Activated T-cell treated with anti-CD3 and anti-CD28 coated beads, Interleukin-2, amount 50 U/mL, for 72 hours (primary cell): Measurements from ENCODE around the gene SIAH2. TPM values are rescaled to one million over a fixed set of nuclear protein-coding genes. Genes with fewer than 3 reads are reported as not detected.

Experiments used
- ATAC-seq, 2 donors: fragments of 150-1000 bp; cut with Tn5 transposase; replicated peaks in 1 of 2; 2 replicates each; pipeline ENCODE4 v1.10.0; 2021; ENCODE audit warnings: moderate library complexity in 2 of 2, mild to moderate bottlenecking in 1 of 2
- DNase-seq, 2 donors: peaks; one replicate each; pipeline ENCODE4 v3.0.0; 2021 to 2022; ENCODE audit warnings: mixed read lengths in 1 of 2
- H3K27ac Mint-ChIP-seq: one replicate; pipeline ENCODE4 v1.8.0; 2022; ENCODE audit warnings: mild to moderate bottlenecking, moderate library complexity, mixed read lengths
- H3K27me3 Mint-ChIP-seq: one replicate; pipeline ENCODE4 v1.8.0; 2022; ENCODE audit warnings: low read depth, mixed read lengths
- H3K36me3 Mint-ChIP-seq, 2 donors: one replicate each; pipeline ENCODE4 v1.8.0; 2022; ENCODE audit warnings: mixed read lengths in 2 of 2, mild to moderate bottlenecking in 1 of 2; ENCODE audit not compliant: insufficient read depth in 2 of 2
- H3K4me1 Mint-ChIP-seq: one replicate; pipeline ENCODE4 v1.8.0; 2022; ENCODE audit warnings: low read depth, mixed read lengths
- H3K4me3 Mint-ChIP-seq, 2 donors: one replicate each; pipeline ENCODE4 v1.8.0; 2022; ENCODE audit warnings: mild to moderate bottlenecking in 2 of 2, mixed read lengths in 2 of 2, moderate library complexity in 2 of 2
- H3K9me3 Mint-ChIP-seq, 2 donors: one replicate each; pipeline ENCODE4 v1.8.0; 2022; ENCODE audit warnings: mixed read lengths in 2 of 2
- total RNA-seq, 2 donors: library from RNA; stranded (reverse); gene quantifications; one replicate each; pipeline ENCODE4 v1.2.3, GENCODE V29; 2022

SIAH2 gene
- total RNA-seq, 2 donors from 2014 or later: 91.2 to 124 TPM

DNA sequence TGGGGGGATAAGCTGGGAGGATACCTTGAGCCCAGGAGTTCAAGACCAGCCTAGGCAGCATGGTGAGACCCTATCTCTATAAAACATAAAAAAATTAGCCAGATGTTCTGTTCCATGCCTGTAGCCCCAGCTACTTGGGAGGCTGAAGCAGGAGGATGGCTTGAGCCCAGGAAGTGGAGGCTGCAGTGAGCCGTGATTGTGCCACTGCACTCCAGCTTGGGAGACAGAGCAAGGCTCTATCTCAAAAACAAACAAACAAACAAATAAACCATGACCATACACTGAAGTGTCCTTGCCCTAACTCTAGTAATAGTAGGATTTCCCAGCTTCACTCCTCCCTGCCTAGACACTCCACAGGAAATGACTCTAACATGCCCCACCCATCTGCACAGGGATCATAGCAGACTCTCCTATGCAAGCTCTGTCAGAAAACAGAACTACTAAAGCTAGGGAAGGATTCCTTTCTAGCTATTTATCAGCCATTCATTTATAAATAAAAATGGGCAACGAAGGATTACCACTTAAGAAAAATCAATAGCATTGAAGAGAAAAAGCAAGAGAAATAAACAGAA is 63.8 kb downstream of the SIAH2 start:
- no peak for DNase-seq
- Mint-ChIP-seq H3K9me3 (peaks cover 0 to 3% of the 10 kb centered on the region in 2 donors), H3K27ac (no peak overlapping the region)

DNA sequence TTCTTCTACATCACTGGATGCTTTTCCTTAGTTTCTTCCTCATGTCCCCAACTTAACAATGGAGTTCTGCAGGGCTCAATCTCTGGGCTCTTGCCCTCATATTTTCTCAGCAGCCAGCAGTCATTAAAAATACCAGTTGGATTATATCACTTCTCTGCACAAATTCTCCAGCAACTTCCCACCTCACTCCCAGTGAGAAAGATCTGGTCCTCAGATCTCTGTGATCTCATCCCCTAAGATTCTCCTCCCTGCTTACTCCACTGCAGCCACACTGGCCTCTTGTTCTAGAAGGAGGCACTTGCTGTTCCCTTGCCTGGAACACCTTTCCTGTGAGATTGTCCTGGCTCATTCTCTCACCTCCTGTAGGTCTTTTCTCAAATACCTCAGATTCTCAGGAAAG is 65.3 kb downstream of the SIAH2 start:
- DNase-seq: no peak
- Mint-ChIP-seq H3K4me3 (no peak overlapping the region), H3K4me1 (peaks cover 23% of the 10 kb centered on the region), H3K27ac (no peak overlapping the region), H3K9me3 (peaks cover 0 to 4% of the 10 kb centered on the region in 2 donors), H3K27me3 (no peaks in the 10 kb centered on the region), H3K36me3 (peaks cover 5 to 7% of the 10 kb centered on the region in 2 donors)
- no peak for ATAC-seq

More for the DNA sequence above, 63.8 kb downstream of the SIAH2 start:
- ATAC-seq: no peak
- Mint-ChIP-seq H3K27me3 (no peaks in the 10 kb centered on the region), H3K4me3 (no peak overlapping the region), H3K36me3 (peaks cover 4 to 6% of the 10 kb centered on the region in 2 donors), H3K4me1 (peaks cover 37% of the 10 kb centered on the region)

DNA sequence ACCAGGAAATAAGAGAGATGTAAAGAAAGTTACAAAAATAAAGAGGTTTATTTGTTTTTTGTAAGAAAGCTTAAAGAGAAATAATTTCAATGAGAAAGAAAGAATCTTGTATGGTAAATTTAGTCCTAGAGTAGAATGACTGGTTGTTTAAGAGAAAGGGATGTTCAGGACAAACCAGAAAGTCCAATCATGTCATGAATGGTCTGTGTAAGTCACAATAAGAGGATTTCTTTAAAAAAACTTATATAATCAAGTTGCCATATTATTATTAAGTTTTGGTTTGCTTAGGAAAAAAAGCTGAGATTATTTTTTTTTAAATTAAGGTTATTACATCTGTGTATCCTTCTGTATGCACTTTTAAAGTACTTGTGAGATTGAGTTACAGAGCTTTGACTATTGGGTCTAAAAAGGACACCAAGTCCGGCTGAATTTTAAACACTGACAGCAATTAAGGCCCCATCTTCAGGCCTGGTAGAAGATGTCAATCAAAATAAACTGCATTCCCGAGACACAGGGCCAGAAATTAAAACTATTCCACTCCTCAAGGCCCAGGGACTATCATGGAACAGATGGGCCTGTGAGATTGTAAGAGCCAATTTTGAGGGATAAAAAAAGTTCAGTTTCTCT is 71.4 kb downstream of the SIAH2 start:
- ATAC-seq (no peak), DNase-seq (no peak)
- Mint-ChIP-seq H3K4me3 (no peak overlapping the region), H3K4me1 (no peaks in the 10 kb centered on the region), H3K27ac (no peak overlapping the region), H3K36me3 (peaks cover 5 to 9% of the 10 kb centered on the region in 2 donors), H3K9me3 (peaks cover 0 to 6% of the 10 kb centered on the region in 2 donors), H3K27me3 (peaks cover 11% of the 10 kb centered on the region)

Other genes starting within 250 kb of the SIAH2 start
- 100 to 1,000 TPM; 123 to 148 TPM for gene SERP1, start 216.7 kb downstream of the SIAH2 start, total RNA-seq
- gene EIF2A, start 216.4 kb downstream of the SIAH2 start, total RNA-seq: 100 to 1,000 TPM; 131 to 149 TPM
- gene SELENOT, start 159.8 kb downstream of the SIAH2 start, total RNA-seq: 100 to 1,000 TPM in 1 of 2 donors, 10 to 100 TPM in 1; 95.9 to 104 TPM
- under 1 TPM in 1 of 2 donors, not detected in 1; 0.19 TPM for gene ERICH6, start 59.2 kb downstream of the SIAH2 start, total RNA-seq
- not detected for gene MINDY4B, start 142.3 kb upstream of the SIAH2 start, total RNA-seq
- not detected for gene CLRN1, start 209.6 kb upstream of the SIAH2 start, total RNA-seq